HepG2 (cell line): ENCODE measurements around the gene EYA3. TPM values are rescaled to one million over a fixed set of nuclear protein-coding genes. Genes with fewer than 3 reads are reported as not detected.

Experiments used
- ARID3A ChIP-seq: IDR thresholded peaks from 2 replicates; pipeline ENCODE4 v1.6.1; 2012; ENCODE audit warnings: low read depth, low read length, improper control_type of control experiment
- E2F1 ChIP-seq: sonication (generic); formaldehyde crosslinking; IDR thresholded peaks from 2 replicates; pipeline ENCODE4 v1.5.0; 2020; ENCODE audit warnings: missing genetic modification reagents
- KAT2B ChIP-seq: fragments of 150-350 bp; IDR thresholded peaks from 2 replicates; pipeline ENCODE4 v1.6.1; 2014; ENCODE audit warnings: low read depth, low read length, borderline replicate concordance
- KLF11 ChIP-seq: IDR thresholded peaks from 2 replicates; pipeline ENCODE4 v1.6.1; 2016; ENCODE audit warnings: missing compliant biosample characterization
- MXD4 ChIP-seq: IDR thresholded peaks from 2 replicates; pipeline ENCODE4 v1.6.1; 2016; ENCODE audit warnings: mild to moderate bottlenecking, missing biosample characterization, missing genetic modification reagents
- PAF1 ChIP-seq: IDR thresholded peaks from 2 replicates; pipeline ENCODE4 v1.6.1; 2016; ENCODE audit warnings: missing genetic modification reagents, missing compliant biosample characterization
- SMC3 ChIP-seq: IDR thresholded peaks from 2 replicates; pipeline ENCODE4 v1.6.1; 2011; ENCODE audit warnings: low read length, improper control_type of control experiment
- TARDBP ChIP-seq: sonication (generic); formaldehyde crosslinking; IDR thresholded peaks from 2 replicates; pipeline ENCODE4 v1.8.0; 2022; ENCODE audit warnings: mild to moderate bottlenecking, missing genetic modification reagents
- TGIF2 ChIP-seq: IDR thresholded peaks from 2 replicates; pipeline ENCODE4 v1.6.1; 2016; ENCODE audit warnings: control low read depth, missing compliant biosample characterization
- ZFP36L1 ChIP-seq: sonication (generic); formaldehyde crosslinking; IDR thresholded peaks from 2 replicates; pipeline ENCODE4 v1.8.0; 2022; ENCODE audit warnings: mild to moderate bottlenecking, missing genetic modification reagents, moderate library complexity
- ZFP37 ChIP-seq: sonication (generic); formaldehyde crosslinking; IDR thresholded peaks from 2 replicates; pipeline ENCODE4 v1.4.0; 2020; ENCODE audit warnings: missing genetic modification reagents, borderline replicate concordance
- ZFX ChIP-seq: sonication (generic); formaldehyde crosslinking; IDR thresholded peaks from 2 replicates; pipeline ENCODE4 v1.4.0; 2020; ENCODE audit warnings: mild to moderate bottlenecking, low read depth, missing genetic modification reagents, moderate library complexity
- ZHX1 ChIP-seq: sonication (generic); formaldehyde crosslinking; IDR thresholded peaks from 2 replicates; pipeline ENCODE4 v1.8.1; 2022; ENCODE audit warnings: low read depth, mild to moderate bottlenecking, missing genetic modification reagents
- ZNF280B ChIP-seq: sonication (generic); formaldehyde crosslinking; IDR thresholded peaks from 2 replicates; pipeline ENCODE4 v1.5.0; 2020; ENCODE audit warnings: missing genetic modification reagents, mild to moderate bottlenecking, borderline replicate concordance
- ZNF460 ChIP-seq: sonication (generic); formaldehyde crosslinking; IDR thresholded peaks from 2 replicates; pipeline ENCODE4 v1.5.1; 2020; ENCODE audit warnings: missing genetic modification reagents, mild to moderate bottlenecking, borderline replicate concordance
- ZNF543 ChIP-seq: sonication (generic); formaldehyde crosslinking; IDR thresholded peaks from 2 replicates; pipeline ENCODE4 v1.4.0; 2020; ENCODE audit warnings: mild to moderate bottlenecking, missing genetic modification reagents
- ZNF609 ChIP-seq: sonication (generic); formaldehyde crosslinking; IDR thresholded peaks from 2 replicates; pipeline ENCODE4 v1.4.0; 2020; ENCODE audit warnings: mild to moderate bottlenecking, missing genetic modification reagents, borderline replicate concordance
- polyA plus RNA-seq, 8 experiments: library from polyadenylated mRNA; depleted of rRNA in 3 of 8; stranded (reverse) in 7 of 8; unstranded in 1 of 8; fragments of >200 nt; fragmentation: Illumina TruSeq in 4 of 8; extraction: Trizol in 4 of 8; gene quantifications; 2 replicates each; pipeline versions ENCODE4 v1.2.1 to v1.2.3, GENCODE V29; 2011 to 2016; ENCODE audit warnings: low read depth in 4 of 8, missing spikeins in 1 of 8, mixed read lengths in 1 of 8; ENCODE audit not compliant: insufficient read depth in 1 of 8
- total RNA-seq, 5 experiments: library from RNA; depleted of rRNA; stranded (reverse); fragments of >200 nt; fragmentation: Illumina TruSeq; extraction: Trizol; gene quantifications; 2 replicates each; pipeline ENCODE4 v1.2.3, GENCODE V29; 2016; ENCODE audit warnings: low read depth in 1 of 5

The EYA3 gene
- total and polyA plus RNA-seq, 2 of the 13 experiments (the other 11 are each of a cell fraction or from before 2014, with no cell fraction given), result 13.9 to 19.7 TPM

- TF ChIP-seq ZNF280B (peak; percentile 77; the same call in 1 of the 2 replicates), TGIF2 (CRISPR knock-in tag) (no peak), E2F1 (CRISPR knock-in tag) (no peak), ZNF543 (CRISPR knock-in tag) (no peak), PAF1 (CRISPR knock-in tag) (no peak), ZFX (CRISPR knock-in tag) (peak; percentile 66; the same call in 1 of the 2 replicates), ZNF460 (CRISPR knock-in tag) (no peak), KLF11 (CRISPR knock-in tag) (peak; percentile 48; the same call in 1 of the 2 replicates), ZNF609 (CRISPR knock-in tag) (no peak), ZHX1 (CRISPR knock-in tag) (no peak), ZFP37 (CRISPR knock-in tag) (no peak), SMC3 (no peak), KAT2B (no peak), MXD4 (CRISPR knock-in tag) (peak; percentile 83), ARID3A (no peak), TARDBP (CRISPR knock-in tag) (no peak), ZFP36L1 (no peak; the same call in 1 of the 2 replicates)
Observed at GRCh38 chr1:28088168-28088961, at the start of gene EYA3 (continued).
